Measurements from ENCODE around the gene C12orf57. TPM values are rescaled to one million over a fixed set of nuclear protein-coding genes. Genes with fewer than 3 reads are reported as not detected.

Gene C12orf57
- total RNA-seq, 1 donor from 2014 or later = 197 TPM

GRCh38 chr12:6938353-6939190 is 5.2 kb upstream of the C12orf57 start:
- Histone ChIP-seq H3K36me3 (peaks cover 41% of the 10 kb centered on the region), H3K4me1 (peaks cover 43% of the 10 kb centered on the region), H3K4me3 (peak overlapping the region; percentile 64), H3K27ac (peak overlapping the region; percentile 95), H3K9me3 (no peaks in the 10 kb centered on the region), H3K27me3 (no peaks in the 10 kb centered on the region)
- no peak for ATAC-seq
- intact Hi-C loops (cut with DNase I) = loop anchor here (10.0 kb wide), 1 partner anchor 64 kb away; the partner anchor contains the start of gene SPSB2
- TF ChIP-seq CTCF (IDR thresholded peaks at IDR 0.05) = no peak
- DNase-seq = no peak

GRCh38 chr12:6939191-6939540 is 4.7 kb upstream of the C12orf57 start:
- TF ChIP-seq CTCF (IDR thresholded peaks at IDR 0.05) = no peak
- no peak overlapping the region for H3K4me3 ChIP-seq
- no peaks in the 10 kb centered on the region for H3K9me3 ChIP-seq
- ATAC-seq = no peak
- DNase-seq = no peak
- peaks cover 35% of the 10 kb centered on the region for H3K36me3 ChIP-seq
- intact Hi-C loops (cut with DNase I) = loop anchor here (10.0 kb wide), 1 partner anchor 64 kb away; the partner anchor contains the start of gene SPSB2
- peaks cover 37% of the 10 kb centered on the region for H3K4me1 ChIP-seq
- H3K27ac ChIP-seq = peak overlapping the region; percentile 95
- H3K27me3 ChIP-seq = no peaks in the 10 kb centered on the region

GRCh38 chr12:6941267-6941666 is 2.6 kb upstream of the C12orf57 start:
- no peak for DNase-seq
- H3K36me3 ChIP-seq = peaks cover 18% of the 10 kb centered on the region

GRCh38 chr12:6941782-6942181 is 2.0 kb upstream of the C12orf57 start:
- Histone ChIP-seq H3K27me3 (no peaks in the 10 kb centered on the region), H3K4me3 (no peak overlapping the region), H3K36me3 (peaks cover 18% of the 10 kb centered on the region), H3K27ac (no peak overlapping the region), H3K4me1 (peaks cover 49% of the 10 kb centered on the region), H3K9me3 (no peaks in the 10 kb centered on the region)
- ATAC-seq = no peak
- TF ChIP-seq CTCF (IDR thresholded peaks at IDR 0.05) = no peak
- DNase-seq = no peak
- intact Hi-C loops (cut with DNase I) = loop anchor here (10.0 kb wide), 1 partner anchor 163 kb away; the partner anchor contains the start of gene C1RL

More at GRCh38 chr12:6941267-6941666, 2.6 kb upstream of the C12orf57 start:
- H3K4me1 ChIP-seq = peaks cover 44% of the 10 kb centered on the region
- H3K27ac ChIP-seq = no peak overlapping the region
- intact Hi-C loops (cut with DNase I) = loop anchor here (10.0 kb wide), 1 partner anchor 164 kb away; the partner anchor contains the start of gene C1RL
- TF ChIP-seq CTCF (IDR thresholded peaks at IDR 0.05) = no peak
- no peak for ATAC-seq
- H3K4me3 ChIP-seq = no peak overlapping the region
- no peaks in the 10 kb centered on the region for H3K27me3 ChIP-seq
- no peaks in the 10 kb centered on the region for H3K9me3 ChIP-seq

GRCh38 chr12:6942331-6942665 is 1.5 kb upstream of the C12orf57 start:
- H3K4me1 ChIP-seq = peaks cover 49% of the 10 kb centered on the region
- no peak overlapping the region for H3K4me3 ChIP-seq
- peak overlapping the region; percentile 93 for H3K27ac ChIP-seq
- intact Hi-C loops (cut with DNase I) = loop anchor here (10.0 kb wide), 1 partner anchor 163 kb away; the partner anchor contains the start of gene C1RL
- no peaks in the 10 kb centered on the region for H3K9me3 ChIP-seq
- DNase-seq = no peak
- H3K27me3 ChIP-seq = no peaks in the 10 kb centered on the region
- ATAC-seq = no peak
- peaks cover 18% of the 10 kb centered on the region for H3K36me3 ChIP-seq
- no peak for TF ChIP-seq CTCF (IDR thresholded peaks at IDR 0.05)

Measured in upper lobe of right lung (tissue), 1 donor.